Cerebellar nuclear complex (tissue), 1 donor: ENCODE data around the gene CA7.
A peak's percentile ranks its signal among the peaks of the same experiment; 100 is the strongest.
"Not testable (repeated sequence)": the region's sequence is repeated elsewhere in the genome, so short reads cannot be mapped to it uniquely, and the experiment has no call there.

Experiments
- DNase-seq, 2 experiments: peaks; one replicate each; lab custom pipeline; 2025; lab: John Stamatoyannopoulos, UW

CA7 gene

GRCh38 chr16:66846831-66847230 is 2.6 kb downstream of the CA7 start:
- DNase-seq, result no peak

GRCh38 chr16:66847533-66848067 is 3.4 kb downstream of the CA7 start:
- no peak for DNase-seq

GRCh38 chr16:66848172-66848571 is 4.0 kb downstream of the CA7 start:
- no peak for DNase-seq

- no peak for DNase-seq
These were observed 4.8 kb downstream of the CA7 start for GRCh38 chr16:66849021-66849420.

GRCh38 chr16:66849549-66849948 is 5.3 kb downstream of the CA7 start:
- no peak for DNase-seq

GRCh38 chr16:66850115-66850815 is 6.1 kb downstream of the CA7 start:
- DNase-seq, result no peak

- DNase-seq, result no peak
These were observed 7.2 kb downstream of the CA7 start for GRCh38 chr16:66851166-66851964.

GRCh38 chr16:66853261-66854139 is 9.3 kb downstream of the CA7 start:
- no peak for DNase-seq

- no peak for DNase-seq
These were observed 12.0 kb downstream of the CA7 start for GRCh38 chr16:66856184-66856730.

- DNase-seq, result no peak
These were observed 12.6 kb downstream of the CA7 start for GRCh38 chr16:66856801-66857200.

- no peak for DNase-seq
These were observed 13.2 kb downstream of the CA7 start for GRCh38 chr16:66857437-66857836.

- DNase-seq, result no peak
These were observed 14.7 kb downstream of the CA7 start for GRCh38 chr16:66858740-66859396.

GRCh38 chr16:66859397-66860068 is 15.3 kb downstream of the CA7 start:
- no peak for DNase-seq

GRCh38 chr16:66862023-66862520 is 17.9 kb downstream of the CA7 start:
- no peak for DNase-seq

- no peak for DNase-seq
These were observed 19.5 kb downstream of the CA7 start for GRCh38 chr16:66863707-66864106.

GRCh38 chr16:66869424-66869823 is 25.2 kb downstream of the CA7 start:
- DNase-seq, result no peak

- not testable (repeated sequence) for DNase-seq
These were observed 27.1 kb downstream of the CA7 start for GRCh38 chr16:66871363-66871762.

- DNase-seq, result no peak
These were observed 27.6 kb downstream of the CA7 start for GRCh38 chr16:66871840-66872239.

- no peak for DNase-seq
These were observed 28.3 kb downstream of the CA7 start for GRCh38 chr16:66872559-66872942.

- peak in 1 of 2 experiments; percentile 34 for DNase-seq
These were observed 28.9 kb downstream of the CA7 start for GRCh38 chr16:66872943-66873684.
